Pancreas (tissue), 10 donors: ENCODE measurements around the gene SMARCAD1. TPM values are rescaled to one million over a fixed set of nuclear protein-coding genes. Genes with fewer than 3 reads are reported as not detected.
"Not testable (repeated sequence)": the region's sequence is repeated elsewhere in the genome, so short reads cannot be mapped to it uniquely, and the experiment has no call there.

Experiments
- ATAC-seq, 4 donors: fragments of 200-7000 bp; cut with Tn5 transposase; one replicate each; pipeline versions ENCODE4 v1.8.0 to v1.9.1; 2020; ENCODE audit warnings: mild to moderate bottlenecking in 4 of 4, moderate library complexity in 4 of 4
- DNase-seq, 6 donors: peaks; one replicate each; pipeline ENCODE4 v3.0.0-alpha.2; 2020
- FAIRE-seq: peaks from 2 replicates; lab custom pipeline; 2012; peaks lifted over from hg19 to GRCh38; lab: Jason Lieb, UNC
- H3K27ac ChIP-seq, 4 donors: fragments of 200-600 bp; sonication (generic); 1 replicate in 3 of 4; 2 replicates in 1 of 4; pipeline versions ENCODE4 v1.5.0 to v1.8.0; 2020
- H3K27me3 ChIP-seq, 4 donors: fragments of 200-600 bp; one replicate each; pipeline ENCODE4 v1.8.0; 2021
- H3K36me3 ChIP-seq, 3 donors: fragments of 200-600 bp; sonication (generic) in 1 of 3; one replicate each; pipeline versions ENCODE4 v1.5.0 to v1.8.0; 2020 to 2021
- H3K4me1 ChIP-seq, 3 donors: fragments of 200-600 bp; one replicate each; pipeline ENCODE4 v1.8.0; 2021
- H3K4me3 ChIP-seq, 4 donors: fragments of 200-600 bp; sonication (generic) in 2 of 4; one replicate each; pipeline versions ENCODE4 v1.5.0 to v1.8.0; 2020 to 2021
- H3K9me3 ChIP-seq, 4 donors: fragments of 200-600 bp; one replicate each; pipeline ENCODE4 v1.8.0; 2021
- CTCF ChIP-seq, 4 donors: fragments of 200-600 bp; sonication (generic) in 3 of 4; IDR thresholded peaks; one replicate each; pipeline versions ENCODE4 v1.5.0 to v1.8.0; 2021; ENCODE audit warnings: antibody characterized with exemption in 4 of 4
- WGBS, 2 donors: extraction: QIAGEN DNeasy Blood & Tissue Kit; methylation state at CpG; one replicate each; pipeline ENCODE4 v1.1.7; 2013; 5-methylcytosine and 5-hydroxymethylcytosine counted together
- intact Hi-C, 3 donors: fragments of 100-400 bp; cut with DNase I; formaldehyde crosslinking; loops; one replicate each; pipeline versions ENCODE4 v1.11.1 to v1.14.2; 2022
- polyA plus RNA-seq, 2 donors: library from polyadenylated mRNA; stranded (reverse); fragments of 200-250 nt; gene quantifications; one replicate each; pipeline ENCODE4 v1.2.3, GENCODE V29; 2013
- total RNA-seq, 6 donors: library from RNA; stranded (reverse); fragmentation: NEBNext Ultra II Directional in 4 of 6; extraction: Animal tissue kit (Norgen Biotek cat#: 25700) in 4 of 6; gene quantifications; one replicate each; pipeline versions ENCODE4 v1.2.1 to v1.2.4, GENCODE V29; 2021 to 2023
- donor health status: healthy with polysubstance abuse.
- donor health status: DM: no; HTN: no; CAD: no; lungs with moderate emphysema.
- donor health status: DM: no; HTN: no; CAD: no.
- donor health status: control.
- donor health status: control.
- donor health status: Bipolar disorder and iron deficiency.
- donor health status: DM: yes; HTN: yes; CAD: no.
- donor health status: DM: no; HTN: no; CAD: no.
- donor health status: DM: no; HTN: no; CAD: no.
- donor health status: DM: yes; HTN: yes; CAD: no.

The SMARCAD1 gene
- total and polyA plus RNA-seq, 8 donors = 4.9 to 14.1 (median 9.2) TPM

- ATAC-seq (no peak), DNase-seq (no peak), FAIRE-seq (no peak)
- 63 to 64% methylated on average over 5 of the region's 5 CpGs for WGBS, 2 donors
- Histone ChIP-seq H3K36me3 (no peaks in the 10 kb centered on the region), H3K27ac (no peak overlapping the region), H3K9me3 (no peaks in the 10 kb centered on the region), H3K27me3 (no peaks in the 10 kb centered on the region), H3K4me3 (no peak overlapping the region), H3K4me1 (no peaks in the 10 kb centered on the region)
- intact Hi-C loops = no loop called here
- TF ChIP-seq CTCF (IDR thresholded peaks at IDR 0.05) = no peak
Observed at GRCh38 chr4:94332983-94333590, 125.4 kb downstream of the SMARCAD1 start.

DNA sequence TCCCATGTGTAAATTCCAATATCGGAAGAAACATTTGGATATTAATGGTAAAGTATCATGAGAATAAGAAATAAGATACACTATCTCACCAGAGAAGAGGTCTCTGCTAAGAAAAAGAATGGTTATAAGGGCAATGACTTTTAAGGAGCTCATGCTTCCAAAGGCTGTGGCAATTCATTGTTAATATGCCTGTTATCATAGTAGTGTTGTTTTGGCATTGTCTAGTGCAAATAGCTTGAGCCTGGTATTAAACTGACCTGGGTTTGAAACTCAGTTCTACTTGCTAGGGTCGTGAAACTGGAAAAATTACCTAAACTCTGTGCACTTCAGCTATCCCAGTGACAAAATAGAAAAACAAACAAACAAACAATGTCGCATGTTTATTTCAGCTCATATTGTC lies 126.2 kb downstream of the SMARCAD1 start:
- intact Hi-C loops = no loop called here
- DNase-seq (no peak), ATAC-seq (no peak), FAIRE-seq (no peak)
- Histone ChIP-seq H3K27ac (no peak overlapping the region), H3K27me3 (no peaks in the 10 kb centered on the region), H3K4me3 (no peak overlapping the region), H3K36me3 (no peaks in the 10 kb centered on the region), H3K4me1 (no peaks in the 10 kb centered on the region), H3K9me3 (no peaks in the 10 kb centered on the region)
- 84% methylated on average over 3 of the region's 3 CpGs for WGBS, 2 donors
- TF ChIP-seq CTCF (IDR thresholded peaks at IDR 0.05) = no peak

GRCh38 chr4:94334476-94334875 lies 126.8 kb downstream of the SMARCAD1 start:
- FAIRE-seq (no peak), DNase-seq (no peak), ATAC-seq (no peak)
- H3K4me1 ChIP-seq = no peaks in the 10 kb centered on the region
- H3K9me3 ChIP-seq = no peaks in the 10 kb centered on the region
- H3K4me3 ChIP-seq = no peak overlapping the region
- no peak overlapping the region for H3K27ac ChIP-seq
- no peaks in the 10 kb centered on the region for H3K27me3 ChIP-seq
- H3K36me3 ChIP-seq = no peaks in the 10 kb centered on the region
- intact Hi-C loops = no loop called here
- no peak for TF ChIP-seq CTCF (IDR thresholded peaks at IDR 0.05)
- WGBS, 2 donors = 74 to 77% methylated on average over 2 of the region's 2 CpGs

GRCh38 chr4:94334962-94335361 lies 127.3 kb downstream of the SMARCAD1 start:
- H3K27me3 ChIP-seq = no peaks in the 10 kb centered on the region
- DNase-seq (no peak), FAIRE-seq (no peak), ATAC-seq (peak in 3 of 4 donors; percentile 52 to 71 (median 71))
- WGBS, 2 donors = 74 to 88% methylated on average over 3 of the region's 3 CpGs
- TF ChIP-seq CTCF (IDR thresholded peaks at IDR 0.05) = no peak
- no peaks in the 10 kb centered on the region for H3K36me3 ChIP-seq
- H3K9me3 ChIP-seq = no peaks in the 10 kb centered on the region
- no peak overlapping the region for H3K4me3 ChIP-seq
- intact Hi-C loops = no loop called here
- no peaks in the 10 kb centered on the region for H3K4me1 ChIP-seq
- H3K27ac ChIP-seq = no peak overlapping the region

GRCh38 chr4:94336303-94336702 lies 128.6 kb downstream of the SMARCAD1 start:
- Histone ChIP-seq H3K4me3 (no peak overlapping the region), H3K9me3 (no peaks in the 10 kb centered on the region), H3K27me3 (no peaks in the 10 kb centered on the region), H3K36me3 (no peaks in the 10 kb centered on the region), H3K4me1 (no peaks in the 10 kb centered on the region), H3K27ac (no peak overlapping the region)
- no peak for DNase-seq
- no peak for TF ChIP-seq CTCF (IDR thresholded peaks at IDR 0.05)
- WGBS, 2 donors = 78 to 80% methylated on average over 3 of the region's 3 CpGs
- intact Hi-C loops = no loop called here
- ATAC-seq = no peak
- FAIRE-seq = no peak

- H3K36me3 ChIP-seq, DNase-seq, H3K4me1 ChIP-seq, H3K9me3 ChIP-seq, H3K4me3 ChIP-seq, H3K27me3 ChIP-seq, H3K27ac ChIP-seq, intact Hi-C loops, ATAC-seq, FAIRE-seq: not testable (repeated sequence)
- WGBS, 2 donors = 82 to 87% methylated on average over 5 of the region's 5 CpGs
Observed at GRCh38 chr4:94336791-94337190, 129.1 kb downstream of the SMARCAD1 start.
